ENCODE measurements around the gene EXO5.
"Not testable (repeated sequence)": the region's sequence is repeated elsewhere in the genome, so short reads cannot be mapped to it uniquely, and the experiment has no call there.

Gene EXO5

DNA sequence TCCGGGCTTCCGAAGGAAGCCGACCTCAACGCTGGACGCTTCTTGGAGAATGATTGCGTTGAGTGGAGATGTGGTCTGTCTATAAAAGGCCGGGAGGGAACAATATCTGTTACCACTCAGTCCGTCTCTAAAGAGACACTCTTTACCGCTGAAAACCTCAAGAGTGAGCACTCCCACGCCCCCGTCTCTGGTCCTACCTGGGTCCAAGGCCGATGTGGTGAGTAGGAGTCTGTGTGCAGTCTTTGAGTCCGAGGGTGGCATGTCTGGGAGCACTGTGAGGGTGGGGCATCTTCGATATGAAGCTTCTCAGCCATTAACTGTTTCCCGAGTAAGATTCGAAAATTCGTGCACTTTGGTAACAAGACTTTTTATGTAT, 30.9 kb upstream of the EXO5 start:
- Mint-ChIP-seq H3K36me3 (ENCODE audit: low read depth) (peaks cover 51% of the 10 kb centered on the region), H3K4me1 (peaks cover 18% of the 10 kb centered on the region), H3K27me3 (ENCODE audit: low read depth) (no peaks in the 10 kb centered on the region), H3K9me3 (peaks cover 51% of the 10 kb centered on the region), H3K4me3 (peak overlapping the region; percentile 89 to 96 (median 95)), H3K27ac (peak overlapping the region; percentile 87 to 91 (median 89))
- TF ChIP-seq CTCF (IDR thresholded peaks at IDR 0.05; ENCODE audit: unreplicated experiment in 3 of 3): no peak

DNA sequence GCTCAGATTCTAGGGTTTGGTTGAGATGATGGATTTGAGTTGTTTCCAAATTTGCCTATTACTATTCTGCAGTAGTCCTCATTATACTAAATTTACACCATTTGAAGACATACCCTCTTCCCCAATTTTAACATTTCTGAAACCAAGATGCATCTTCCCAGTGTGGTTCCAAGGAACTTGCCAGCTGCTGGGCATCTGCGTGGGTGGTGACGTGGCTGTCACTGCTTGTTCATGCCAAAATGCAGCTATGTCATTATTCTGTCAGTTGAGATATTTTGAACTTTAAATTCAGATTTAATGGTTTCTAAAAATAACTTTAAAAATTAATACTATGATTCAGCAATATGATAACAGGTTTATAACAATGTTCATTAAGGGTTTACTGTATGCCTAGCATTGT, 30.3 kb upstream of the EXO5 start:
- H3K27me3 Mint-ChIP-seq (ENCODE audit: low read depth): no peaks in the 10 kb centered on the region

GRCh38 chr1:40479156-40479555, 29.4 kb upstream of the EXO5 start:
- H3K9me3 Mint-ChIP-seq: peaks cover 47% of the 10 kb centered on the region

More for the DNA sequence above, 30.3 kb upstream of the EXO5 start:
- Mint-ChIP-seq H3K9me3 (peaks cover 48% of the 10 kb centered on the region), H3K4me3 (peak overlapping the region; percentile 89 to 96 (median 95)), H3K4me1 (peaks cover 18% of the 10 kb centered on the region), H3K27ac (peak overlapping the region; percentile 87 to 91 (median 89)), H3K36me3 (ENCODE audit: low read depth) (peaks cover 52% of the 10 kb centered on the region)
- TF ChIP-seq CTCF (IDR thresholded peaks at IDR 0.05; ENCODE audit: unreplicated experiment in 3 of 3): no peak

GRCh38 chr1:40495315-40495903, 13.2 kb upstream of the EXO5 start:
- H3K4me3 Mint-ChIP-seq: no peak overlapping the region
- H3K9me3 Mint-ChIP-seq: peaks cover 69% of the 10 kb centered on the region
- no peaks in the 10 kb centered on the region for H3K4me1 Mint-ChIP-seq
- no peak overlapping the region for H3K27ac Mint-ChIP-seq
- H3K36me3 Mint-ChIP-seq (ENCODE audit: low read depth): peaks cover 91% of the 10 kb centered on the region
- H3K27me3 Mint-ChIP-seq (ENCODE audit: low read depth): no peaks in the 10 kb centered on the region
- no peak for TF ChIP-seq CTCF (IDR thresholded peaks at IDR 0.05; ENCODE audit: unreplicated experiment in 3 of 3)

More at GRCh38 chr1:40479156-40479555, 29.4 kb upstream of the EXO5 start:
- TF ChIP-seq CTCF (IDR thresholded peaks at IDR 0.05; ENCODE audit: unreplicated experiment in 3 of 3): no peak
- Mint-ChIP-seq H3K4me1 (peaks cover 18% of the 10 kb centered on the region), H3K4me3 (peak overlapping the region; percentile 66 to 89 (median 70)), H3K27ac (no peak overlapping the region), H3K36me3 (ENCODE audit: low read depth) (peaks cover 59% of the 10 kb centered on the region), H3K27me3 (ENCODE audit: low read depth) (no peaks in the 10 kb centered on the region)

- H3K27me3 Mint-ChIP-seq (ENCODE audit: low read depth); H3K4me1 Mint-ChIP-seq; H3K27ac Mint-ChIP-seq: not testable (repeated sequence)
Observed at GRCh38 chr1:40502651-40503050, 5.9 kb upstream of the EXO5 start.

GRCh38 chr1:40507973-40508372, 594 bp upstream of the EXO5 start:
- Mint-ChIP-seq H3K4me1 (peaks cover 8% of the 10 kb centered on the region), H3K36me3 (ENCODE audit: low read depth) (peaks cover 83% of the 10 kb centered on the region), H3K9me3 (peaks cover 61% of the 10 kb centered on the region), H3K27ac (peak overlapping the region; percentile 9 to 80 (median 73)), H3K4me3 (peak overlapping the region; percentile 84 to 90 (median 89)), H3K27me3 (ENCODE audit: low read depth) (no peaks in the 10 kb centered on the region)
- no peak for TF ChIP-seq CTCF (IDR thresholded peaks at IDR 0.05; ENCODE audit: unreplicated experiment in 3 of 3)

More at GRCh38 chr1:40502651-40503050, 5.9 kb upstream of the EXO5 start:
- peaks cover 82% of the 10 kb centered on the region for H3K36me3 Mint-ChIP-seq (ENCODE audit: low read depth)
- H3K4me3 Mint-ChIP-seq: not testable (repeated sequence)
- H3K9me3 Mint-ChIP-seq: peaks cover 70% of the 10 kb centered on the region

Measured in nephron (organoid).